ENCODE data around the gene DUSP28. TPM values are rescaled to one million over a fixed set of nuclear protein-coding genes. Genes with fewer than 3 reads are reported as not detected.

The DUSP28 gene
- total RNA-seq, 2 experiments from 2014 or later: 4.5 to 6.2 TPM

DNA sequence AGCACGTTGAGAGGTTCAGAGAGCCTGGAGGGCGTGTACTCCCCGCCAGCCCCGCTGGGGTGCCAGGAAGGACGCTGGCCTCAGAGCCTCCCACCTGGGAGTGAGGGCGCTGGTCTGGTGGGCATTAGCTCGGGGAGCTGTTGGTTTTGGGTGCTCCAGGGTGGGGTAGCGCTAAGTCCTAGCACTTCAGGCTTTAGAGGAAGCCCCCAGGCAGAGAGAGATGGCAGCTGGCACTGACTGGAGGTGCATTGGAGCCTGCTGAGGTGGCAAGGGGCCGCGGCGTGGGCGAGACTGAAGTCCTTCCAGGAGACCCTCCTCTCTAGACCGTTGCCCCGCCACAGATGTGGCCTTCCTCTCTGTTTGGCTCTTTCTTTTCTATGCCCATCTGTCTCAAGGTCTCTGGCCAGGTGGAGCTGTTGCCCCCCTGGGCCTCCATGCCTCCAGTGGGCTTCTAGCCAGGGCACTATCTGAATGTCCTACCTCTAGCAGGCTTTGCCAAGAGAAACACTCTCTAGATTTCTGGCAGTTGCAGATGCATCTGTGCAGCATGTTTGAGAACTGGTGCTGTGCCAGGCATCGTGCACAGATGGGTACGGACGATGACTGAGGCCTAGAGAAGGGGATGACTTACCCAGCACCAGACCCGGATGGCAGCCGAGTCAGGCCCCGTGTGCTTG, 33.0 kb downstream of the DUSP28 start:
- no peak for DNase-seq
- H3K27ac Mint-ChIP-seq: no peak overlapping the region
- H3K27me3 Mint-ChIP-seq: no peaks in the 10 kb centered on the region
- peaks cover 11% of the 10 kb centered on the region for H3K4me1 Mint-ChIP-seq (ENCODE audit: low read depth)
- ATAC-seq: no peak
- ChIA-PET CTCF (interaction anchor here (1.1 kb wide), 1 partner anchor 24 kb away, joined by 3 read pairs; the partner anchor contains the start of gene RNPEPL1), POLR2A (interaction anchor here (1.1 kb wide), 1 partner anchor 28 kb away, joined by 3 read pairs; no protein-coding TSS in a partner anchor)
- H3K36me3 Mint-ChIP-seq (ENCODE audit: low read depth): peaks cover 1% of the 10 kb centered on the region
- H3K4me3 Mint-ChIP-seq: no peak overlapping the region
- intact Hi-C loops (cut with micrococcal nuclease): no loop called here
- TF ChIP-seq, protein P1, sequence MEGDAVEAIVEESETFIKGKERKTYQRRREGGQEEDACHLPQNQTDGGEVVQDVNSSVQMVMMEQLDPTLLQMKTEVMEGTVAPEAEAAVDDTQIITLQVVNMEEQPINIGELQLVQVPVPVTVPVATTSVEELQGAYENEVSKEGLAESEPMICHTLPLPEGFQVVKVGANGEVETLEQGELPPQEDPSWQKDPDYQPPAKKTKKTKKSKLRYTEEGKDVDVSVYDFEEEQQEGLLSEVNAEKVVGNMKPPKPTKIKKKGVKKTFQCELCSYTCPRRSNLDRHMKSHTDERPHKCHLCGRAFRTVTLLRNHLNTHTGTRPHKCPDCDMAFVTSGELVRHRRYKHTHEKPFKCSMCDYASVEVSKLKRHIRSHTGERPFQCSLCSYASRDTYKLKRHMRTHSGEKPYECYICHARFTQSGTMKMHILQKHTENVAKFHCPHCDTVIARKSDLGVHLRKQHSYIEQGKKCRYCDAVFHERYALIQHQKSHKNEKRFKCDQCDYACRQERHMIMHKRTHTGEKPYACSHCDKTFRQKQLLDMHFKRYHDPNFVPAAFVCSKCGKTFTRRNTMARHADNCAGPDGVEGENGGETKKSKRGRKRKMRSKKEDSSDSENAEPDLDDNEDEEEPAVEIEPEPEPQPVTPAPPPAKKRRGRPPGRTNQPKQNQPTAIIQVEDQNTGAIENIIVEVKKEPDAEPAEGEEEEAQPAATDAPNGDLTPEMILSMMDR (IDR thresholded peaks at IDR 0.05): no peak
- no peaks in the 10 kb centered on the region for H3K9me3 Mint-ChIP-seq

DNA sequence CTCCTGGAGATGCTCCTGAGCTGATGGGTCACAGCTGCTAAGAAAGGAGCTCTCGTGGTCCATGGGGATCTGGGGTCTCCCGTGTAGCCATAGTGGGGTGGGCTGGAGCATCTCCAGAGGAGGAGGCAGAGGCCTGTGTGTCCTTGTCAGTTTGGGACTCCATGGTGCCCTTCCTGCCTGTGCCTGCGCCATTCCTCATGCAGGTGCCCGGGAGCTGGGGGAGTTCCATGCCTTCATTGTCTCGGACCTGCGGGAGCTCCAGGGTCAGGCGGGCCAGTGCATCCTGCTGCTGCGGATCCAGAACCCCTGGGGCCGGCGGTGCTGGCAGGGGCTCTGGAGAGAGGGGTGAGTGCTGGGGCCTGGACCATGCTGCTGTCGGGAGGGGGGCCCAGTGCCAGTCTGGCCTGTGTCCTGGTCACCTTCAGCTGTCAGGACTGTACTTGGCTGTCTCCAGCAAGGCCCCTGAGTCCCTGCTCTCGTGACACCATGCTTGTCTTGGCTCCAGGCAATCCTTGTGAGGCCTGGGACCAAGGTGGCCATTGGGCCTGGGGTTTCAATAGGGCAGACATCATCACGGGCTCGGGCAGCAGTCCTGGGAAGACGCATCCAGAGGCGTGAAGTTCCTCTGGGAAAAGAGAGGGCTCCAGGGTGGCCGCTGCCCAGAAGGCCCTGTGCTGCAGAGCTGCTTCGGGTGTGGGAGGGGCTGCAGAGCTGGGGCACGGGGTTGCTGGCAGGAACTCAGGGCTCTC, 33.7 kb downstream of the DUSP28 start:
- TF ChIP-seq, protein P1 (IDR thresholded peaks at IDR 0.05): no peak
- peaks cover 3% of the 10 kb centered on the region for H3K4me1 Mint-ChIP-seq (ENCODE audit: low read depth)
- POLR2A ChIA-PET: interaction anchor here (1.1 kb wide), 2 partner anchors 13 to 28 kb away, joined by 3 read pairs; no protein-coding TSS in a partner anchor
- no peak overlapping the region for H3K27ac Mint-ChIP-seq
- no peaks in the 10 kb centered on the region for H3K27me3 Mint-ChIP-seq
- CTCF ChIA-PET: interaction anchor here (1.0 to 1.1 kb wide), 2 partner anchors 14 to 25 kb away, joined by 3 read pairs; partner anchors contain the start of gene RNPEPL1
- no peaks in the 10 kb centered on the region for H3K9me3 Mint-ChIP-seq
- H3K4me3 Mint-ChIP-seq: no peak overlapping the region
- ATAC-seq: no peak
- intact Hi-C loops (cut with micrococcal nuclease): no loop called here
- DNase-seq: no peak
- H3K36me3 Mint-ChIP-seq (ENCODE audit: low read depth): peaks cover 1% of the 10 kb centered on the region

DNA sequence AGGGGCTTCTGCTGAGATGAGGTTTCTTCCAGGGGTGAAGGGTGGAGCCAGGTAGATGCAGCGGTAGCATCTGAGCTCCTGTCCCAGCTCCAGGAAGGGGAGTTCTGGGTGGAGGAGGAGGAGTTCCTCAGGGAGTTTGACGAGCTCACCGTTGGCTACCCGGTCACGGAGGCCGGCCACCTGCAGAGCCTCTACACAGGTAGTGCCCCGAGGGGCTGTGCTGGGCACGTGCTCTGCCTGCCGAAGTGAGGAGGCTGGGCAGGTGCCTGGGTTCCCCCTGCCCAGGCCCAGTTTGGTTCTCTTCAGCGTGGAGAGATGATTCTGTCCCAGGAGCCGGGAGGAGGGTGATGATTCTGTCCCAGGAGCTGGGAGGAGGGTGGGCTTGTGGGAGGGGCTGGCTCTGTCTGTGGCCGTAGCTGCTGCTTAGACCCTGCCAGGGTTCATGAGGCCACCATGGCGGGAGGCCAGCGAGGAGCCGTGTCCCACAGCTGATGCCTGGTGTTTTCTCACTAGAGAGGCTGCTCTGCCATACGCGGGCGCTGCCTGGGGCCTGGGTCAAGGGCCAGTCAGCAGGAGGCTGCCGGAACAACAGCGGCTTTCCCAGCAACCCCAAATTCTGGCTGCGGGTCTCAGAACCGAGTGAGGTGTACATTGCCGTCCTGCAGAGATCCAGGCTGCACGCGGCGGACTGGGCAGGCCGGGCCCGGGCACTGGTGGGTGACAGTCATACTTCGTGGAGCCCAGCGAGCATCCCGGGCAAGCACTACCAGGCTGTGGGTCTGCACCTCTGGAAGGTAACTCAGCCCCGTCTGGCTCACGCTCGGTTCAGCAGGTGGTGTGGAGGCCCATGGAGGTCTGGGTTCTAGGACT, 34.6 kb downstream of the DUSP28 start:
- TF ChIP-seq, protein P1 (IDR thresholded peaks at IDR 0.05): no peak
- intact Hi-C loops (cut with micrococcal nuclease): no loop called here
- Mint-ChIP-seq H3K9me3 (no peaks in the 10 kb centered on the region), H3K4me3 (no peak overlapping the region), H3K36me3 (ENCODE audit: low read depth) (peaks cover 1% of the 10 kb centered on the region), H3K27ac (no peak overlapping the region), H3K27me3 (no peaks in the 10 kb centered on the region), H3K4me1 (ENCODE audit: low read depth) (no peaks in the 10 kb centered on the region)
- ChIA-PET CTCF (interaction anchor here (0.6 to 1.5 kb wide), 4 partner anchors 11 to 26 kb away, joined by 3 read pairs; partner anchors contain the start of gene RNPEPL1), POLR2A (interaction anchor here (1.0 to 1.1 kb wide), 2 partner anchors 9 to 12 kb away, joined by 3 read pairs; partner anchors contain the start of gene CAPN10)
- no peak for DNase-seq
- ATAC-seq: no peak

- Mint-ChIP-seq H3K27me3 (no peaks in the 10 kb centered on the region), H3K36me3 (ENCODE audit: low read depth) (peaks cover 1% of the 10 kb centered on the region), H3K27ac (no peak overlapping the region), H3K9me3 (no peaks in the 10 kb centered on the region), H3K4me1 (ENCODE audit: low read depth) (no peaks in the 10 kb centered on the region), H3K4me3 (no peak overlapping the region)
- ATAC-seq (peak; percentile 93), DNase-seq (peak; percentile 66)
- ChIA-PET CTCF (interaction anchor here (0.6 to 1.5 kb wide), 3 partner anchors 10 to 75 kb away, joined by 3 read pairs; no protein-coding TSS in a partner anchor), POLR2A (interaction anchor here (1.0 kb wide), 1 partner anchor 9 kb away, joined by 3 read pairs; the partner anchor contains the start of gene CAPN10)
- TF ChIP-seq, protein P1 (IDR thresholded peaks at IDR 0.05): peak; percentile 62
- intact Hi-C loops (cut with micrococcal nuclease): no loop called here
Observed at GRCh38 chr2:240595381-240596079, 35.4 kb downstream of the DUSP28 start.

Data from activated CD8-positive, alpha-beta T cell treated with anti-CD3 and anti-CD28 coated beads for 36 hours (primary cell).